Cerebellar cortex (tissue), 1 donor: ENCODE measurements around the gene TMEM127.
"Not testable (repeated sequence)": the region's sequence is repeated elsewhere in the genome, so short reads cannot be mapped to it uniquely, and the experiment has no call there.

ENCODE experiments used
- DNase-seq: peaks from one replicate; pipeline ENCODE4 v3.0.0-alpha.2; 2015; ENCODE audit warnings: low spot score

TMEM127 gene

GRCh38 chr2:96264086-96264485 is 1.7 kb downstream of the TMEM127 start:
- no peak for DNase-seq

GRCh38 chr2:96262306-96262705 is 3.5 kb downstream of the TMEM127 start:
- DNase-seq = no peak

GRCh38 chr2:96261328-96262003 is 4.3 kb downstream of the TMEM127 start:
- no peak for DNase-seq

- peak; percentile 70 for DNase-seq
These were observed 5.2 kb downstream of the TMEM127 start for GRCh38 chr2:96260387-96261260.

GRCh38 chr2:96259497-96259921 is 6.3 kb downstream of the TMEM127 start:
- DNase-seq = no peak

- peak; percentile 46 for DNase-seq
These were observed 7.4 kb downstream of the TMEM127 start for GRCh38 chr2:96258166-96259022.

- DNase-seq = not testable (repeated sequence)
These were observed 8.1 kb downstream of the TMEM127 start for GRCh38 chr2:96257744-96258143.

- DNase-seq = no peak
These were observed 9.1 kb downstream of the TMEM127 start for GRCh38 chr2:96256611-96257113.

- DNase-seq = peak; percentile 34
These were observed 11.2 kb downstream of the TMEM127 start for GRCh38 chr2:96254571-96254970.

- no peak for DNase-seq
These were observed 12.8 kb downstream of the TMEM127 start for GRCh38 chr2:96253006-96253405.

- no peak for DNase-seq
These were observed 13.3 kb downstream of the TMEM127 start for GRCh38 chr2:96252526-96252925.

GRCh38 chr2:96251721-96252292 is 14.0 kb downstream of the TMEM127 start:
- peak; percentile 74 for DNase-seq

GRCh38 chr2:96250188-96250587 is 15.6 kb downstream of the TMEM127 start:
- no peak for DNase-seq

GRCh38 chr2:96249654-96250053 is 16.1 kb downstream of the TMEM127 start:
- no peak for DNase-seq

- DNase-seq = no peak
These were observed 17.2 kb downstream of the TMEM127 start for GRCh38 chr2:96248624-96249023.

- no peak for DNase-seq
These were observed 17.9 kb downstream of the TMEM127 start for GRCh38 chr2:96247896-96248295.

GRCh38 chr2:96247009-96247408 is 18.8 kb downstream of the TMEM127 start:
- no peak for DNase-seq

GRCh38 chr2:96245609-96246390 is 20.0 kb downstream of the TMEM127 start:
- DNase-seq = no peak

GRCh38 chr2:96243843-96244242 is 22.0 kb downstream of the TMEM127 start:
- DNase-seq = no peak

GRCh38 chr2:96241900-96242611 is 23.7 kb downstream of the TMEM127 start:
- no peak for DNase-seq
